GM19023 (cell line): Measurements from ENCODE around the gene DIPK1B.

Experiments
- ATAC-seq: cut with Tn5 transposase; IDR thresholded peaks from one replicate; pipeline ENCODE4 v1.9.1; 2021; ENCODE audit warnings: mild to moderate bottlenecking, moderate library complexity; ENCODE audit not compliant: unreplicated experiment

DIPK1B gene

GRCh38 chr9:136711751-136712689 lies at the start of gene DIPK1B:
TSS of gene DIPK1B (plus strand) at chr9:136712572. CDS start at chr9:136712666, 94 bp downstream.
- no peak for ATAC-seq

GRCh38 chr9:136662656-136663581 lies 49.5 kb upstream of the DIPK1B start, which contains the start of gene EGFL7:
TSS of gene EGFL7 (plus strand) at chr9:136662916. CDS start at chr9:136668283, 5,367 bp downstream.
- no peak for ATAC-seq

GRCh38 chr9:136664000-136664915 lies 48.1 kb upstream of the DIPK1B start:
- ATAC-seq, result no peak

GRCh38 chr9:136665111-136665703 lies 47.2 kb upstream of the DIPK1B start:
- no peak for ATAC-seq

GRCh38 chr9:136665704-136666371 lies 46.5 kb upstream of the DIPK1B start:
- ATAC-seq, result no peak

- no peak for ATAC-seq
These were observed 45.8 kb upstream of the DIPK1B start for GRCh38 chr9:136666372-136667213.

- no peak for ATAC-seq
These were observed 45.0 kb upstream of the DIPK1B start for GRCh38 chr9:136667214-136667939.

- no peak for ATAC-seq
These were observed 44.2 kb upstream of the DIPK1B start for GRCh38 chr9:136667940-136668760.

- ATAC-seq, result no peak
These were observed 43.2 kb upstream of the DIPK1B start for GRCh38 chr9:136668983-136669790.

GRCh38 chr9:136669791-136670464 lies 42.4 kb upstream of the DIPK1B start:
- ATAC-seq, result no peak

- no peak for ATAC-seq
These were observed 41.7 kb upstream of the DIPK1B start for GRCh38 chr9:136670576-136671253.

- ATAC-seq, result no peak
These were observed 41.1 kb upstream of the DIPK1B start for GRCh38 chr9:136671254-136671614.

GRCh38 chr9:136671646-136672430 lies 40.5 kb upstream of the DIPK1B start:
- ATAC-seq, result no peak

GRCh38 chr9:136672431-136673087 lies 39.8 kb upstream of the DIPK1B start:
- no peak for ATAC-seq
